A549 treated with ZK216348 at 1 μM for 4 hours (cell line): Measurements from ENCODE around the gene OR10A7. TPM values are rescaled to one million over a fixed set of nuclear protein-coding genes. Genes with fewer than 3 reads are reported as not detected.

Experiments
- total RNA-seq: library from RNA; stranded (reverse); fragments of 200-300 nt; extraction: Qiagen RNA extraction; gene quantifications from 5 replicates; pipeline ENCODE4 v1.2.3, GENCODE V29; 2022; ENCODE audit warnings: low read depth

OR10A7 gene
- not detected in 5 replicates for total RNA-seq

GRCh38 chr12:55220725-55221124 lies at the start of gene OR10A7:
Gene OR10A7 (plus strand): TSS chr12:55221025. CDS start chr12:55221025, 0 bp downstream.

DNA sequence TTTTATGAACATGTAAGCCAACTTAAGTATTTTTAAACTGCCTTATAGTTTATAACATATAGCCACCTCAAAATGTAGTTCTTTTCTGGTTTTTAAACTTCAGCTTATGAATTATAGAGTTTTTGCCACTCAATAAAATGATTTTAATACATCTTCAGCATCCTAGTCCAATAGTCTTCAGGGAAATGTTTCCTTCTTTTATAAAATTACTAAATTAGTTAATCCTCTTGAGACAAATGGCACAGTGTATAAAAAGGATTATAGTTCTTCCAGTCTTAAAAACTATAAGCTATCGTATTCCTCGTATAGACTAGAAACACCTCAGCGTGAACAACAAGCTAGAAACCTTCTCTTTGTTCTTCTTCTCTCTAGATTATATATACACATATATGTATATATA lies 23.5 kb downstream of the OR10A7 start, which contains the start of gene OR6C74:
TSS of gene OR6C74 (plus strand) at position 301 of the 400 bp plus-strand sequence. CDS start 2,679 bp downstream, outside the sequence.

Other genes starting within 250 kb of the OR10A7 start
- not detected in 5 replicates for gene TESPA1, start 236.3 kb upstream of the OR10A7 start, total RNA-seq
- not detected in 5 replicates for gene NEUROD4, start 201.1 kb upstream of the OR10A7 start, total RNA-seq
- not detected in 5 replicates for gene OR9K2, start 94.6 kb upstream of the OR10A7 start, total RNA-seq
- gene OR6C74, start 23.6 kb downstream of the OR10A7 start, total RNA-seq = not detected in 5 replicates
- gene OR6C6, start 75.5 kb downstream of the OR10A7 start, total RNA-seq = not detected in 5 replicates
- gene OR6C1, start 93.3 kb downstream of the OR10A7 start, total RNA-seq = not detected in 5 replicates
- gene OR6C3, start 109.7 kb downstream of the OR10A7 start, total RNA-seq = not detected in 5 replicates
- gene OR6C75, start 141.9 kb downstream of the OR10A7 start, total RNA-seq = not detected in 5 replicates
- not detected in 5 replicates for gene OR6C65, start 179.5 kb downstream of the OR10A7 start, total RNA-seq
- not detected in 5 replicates for gene OR6C76, start 205.2 kb downstream of the OR10A7 start, total RNA-seq
- gene OR6C2, start 223.1 kb downstream of the OR10A7 start, total RNA-seq = not detected in 5 replicates
- gene OR6C70, start 249.1 kb downstream of the OR10A7 start, total RNA-seq = not detected in 5 replicates